H1 (cell line): ENCODE measurements around the gene LCA5. TPM values are rescaled to one million over a fixed set of nuclear protein-coding genes. Genes with fewer than 3 reads are reported as not detected.

Experiments
- CTCF ChIA-PET: fragments of 300-600 bp; sonication (Branson Sonifier 250); formaldehyde crosslinking; loops from one replicate; lab custom pipeline; 2021; ENCODE audit not compliant: partially characterized antibody; lab: Charles Lee
- POLR2A ChIA-PET: fragments of 300-600 bp; sonication (Branson Sonifier 250); formaldehyde crosslinking; loops from one replicate; lab custom pipeline; 2021; ENCODE audit warnings: inconsistent platforms; ENCODE audit not compliant: partially characterized antibody; lab: Charles Lee
- DNase-seq, 2 experiments: peaks; one replicate each; pipeline versions ENCODE4 v3.0.0 to v3.0.0-alpha.2; 2010 to 2022; ENCODE audit warnings: low spot score in 2 of 2, low read depth in 1 of 2, mixed read lengths in 1 of 2
- FAIRE-seq: peaks from 2 replicates; lab custom pipeline; 2011; peaks lifted over from hg19 to GRCh38; lab: Jason Lieb, UNC
- H2AFZ ChIP-seq: 2 replicates; pipeline ENCODE4 v1.8.1; 2012; ENCODE audit warnings: low read length, inconsistent platforms
- H2AK5ac ChIP-seq: 2 replicates; pipeline ENCODE4 v1.6.1; 2013; ENCODE audit warnings: low read depth, low read length
- H2BK120ac ChIP-seq: replicated peaks from 2 replicates; pipeline ENCODE3; 2013; ENCODE audit warnings: low read depth, low read length, inconsistent platforms
- H2BK12ac ChIP-seq: 2 replicates; pipeline ENCODE4 v1.6.1; 2013; ENCODE audit warnings: low read depth, low read length
- H2BK15ac ChIP-seq: 2 replicates; pipeline ENCODE4 v1.6.1; 2013; ENCODE audit warnings: low read length
- H2BK20ac ChIP-seq: 2 replicates; pipeline ENCODE4 v1.6.1; 2013; ENCODE audit warnings: low read length
- H2BK5ac ChIP-seq: 2 replicates; pipeline ENCODE4 v1.6.1; 2013; ENCODE audit warnings: low read depth, low read length
- H3K14ac ChIP-seq: 2 replicates; pipeline ENCODE4 v1.6.1; 2013; ENCODE audit warnings: inconsistent platforms; ENCODE audit not compliant: insufficient read length
- H3K18ac ChIP-seq: 2 replicates; pipeline ENCODE4 v1.6.1; 2013; ENCODE audit warnings: low read length; ENCODE audit errors: extremely low read depth
- H3K23ac ChIP-seq: 2 replicates; pipeline ENCODE4 v1.6.1; 2013; ENCODE audit warnings: inconsistent platforms; ENCODE audit not compliant: insufficient read length
- H3K23me2 ChIP-seq: 2 replicates; pipeline ENCODE4 v1.6.1; 2013; ENCODE audit warnings: low read depth, low read length
- H3K27ac ChIP-seq: 2 replicates; pipeline ENCODE4 v1.6.1; 2011; ENCODE audit warnings: low read depth, low read length, inconsistent platforms
- H3K27me3 ChIP-seq, 4 experiments: replicated peaks in 1 of 4; 1 replicate in 1 of 4; 2 replicates in 3 of 4; pipeline versions ENCODE4 v1.6.1 to v1.8.1; 2011 to 2013; ENCODE audit warnings: low read length in 3 of 4, mild to moderate bottlenecking in 3 of 4, inconsistent platforms in 2 of 4, mixed read lengths in 2 of 4, moderate library complexity in 1 of 4; ENCODE audit not compliant: control insufficient read depth in 3 of 4, insufficient read depth in 3 of 4; ENCODE audit errors: extremely low read depth in 1 of 4
- H3K36me3 ChIP-seq, 4 experiments: 2 replicates each; pipeline versions ENCODE4 v1.6.1 to v1.8.1; 2011 to 2013; ENCODE audit warnings: mild to moderate bottlenecking in 4 of 4, low read length in 3 of 4, moderate library complexity in 2 of 4, control low read depth in 1 of 4, inconsistent platforms in 1 of 4; ENCODE audit not compliant: insufficient read depth in 4 of 4, control insufficient read depth in 2 of 4
- H3K4ac ChIP-seq: replicated peaks from 2 replicates; pipeline ENCODE3; 2013; ENCODE audit warnings: low read length, low read depth, mixed read lengths, inconsistent platforms; ENCODE audit not compliant: insufficient read length
- H3K4me1 ChIP-seq, 4 experiments: replicated peaks in 1 of 4; 1 replicate in 1 of 4; 2 replicates in 3 of 4; pipeline versions ENCODE4 v1.6.1 to v1.8.1; 2011 to 2013; ENCODE audit warnings: low read length in 3 of 4, inconsistent platforms in 2 of 4, mixed read lengths in 1 of 4; ENCODE audit not compliant: insufficient read depth in 4 of 4, control insufficient read depth in 3 of 4
- H3K4me2 ChIP-seq, 2 experiments: 2 replicates each; pipeline versions ENCODE4 v1.6.1 to v1.8.1; 2011 to 2013; ENCODE audit warnings: low read depth in 2 of 2, low read length in 2 of 2, control low read depth in 1 of 2, inconsistent platforms in 1 of 2, mild to moderate bottlenecking in 1 of 2; ENCODE audit not compliant: insufficient read depth in 1 of 2
- H3K4me3 ChIP-seq, 4 experiments: fragments of 200-600, 300-600 bp in 1 of 4; sonication (generic), shearing (Covaris generic), sonication (Bioruptor Twin) in 1 of 4; 2 replicates each; pipeline versions ENCODE4 v1.5.1 to v1.8.1; 2011 to 2016; ENCODE audit warnings: low read length in 4 of 4, low read depth in 3 of 4, control low read depth in 2 of 4, inconsistent platforms in 2 of 4, mild to moderate bottlenecking in 2 of 4, mixed read lengths in 1 of 4, moderate library complexity in 1 of 4; ENCODE audit not compliant: insufficient read depth in 2 of 4; ENCODE audit errors: extremely low read depth in 1 of 4
- H3K56ac ChIP-seq: replicated peaks from 2 replicates; pipeline ENCODE3; 2013; ENCODE audit warnings: low read depth, mild to moderate bottlenecking, mixed read lengths, low read length, inconsistent platforms; ENCODE audit not compliant: insufficient read length
- H3K79me1 ChIP-seq: 2 replicates; pipeline ENCODE4 v1.6.1; 2013; ENCODE audit warnings: low read depth, low read length, control low read depth
- H3K79me2 ChIP-seq, 2 experiments: 2 replicates each; pipeline versions ENCODE4 v1.6.1 to v1.8.1; 2012 to 2013; ENCODE audit warnings: low read length in 2 of 2, mild to moderate bottlenecking in 2 of 2, inconsistent platforms in 1 of 2; ENCODE audit not compliant: insufficient read depth in 2 of 2, control insufficient read depth in 1 of 2
- H3K9ac ChIP-seq, 4 experiments: replicated peaks in 1 of 4; 1 replicate in 1 of 4; 2 replicates in 3 of 4; pipeline versions ENCODE4 v1.6.1 to v1.8.1; 2011 to 2013; ENCODE audit warnings: low read depth in 3 of 4, low read length in 3 of 4, control low read depth in 2 of 4, mild to moderate bottlenecking in 2 of 4, moderate library complexity in 2 of 4, inconsistent platforms in 1 of 4; ENCODE audit errors: extremely low read depth in 1 of 4
- H3K9me3 ChIP-seq, 2 experiments: 2 replicates each; pipeline versions ENCODE4 v1.6.1 to v1.8.1; 2012 to 2013; ENCODE audit warnings: mild to moderate bottlenecking in 2 of 2, moderate library complexity in 2 of 2, control low read depth in 1 of 2, inconsistent platforms in 1 of 2, low read depth in 1 of 2, low read length in 1 of 2, mixed read lengths in 1 of 2; ENCODE audit not compliant: insufficient read depth in 2 of 2
- H4K20me1 ChIP-seq, 2 experiments: replicated peaks in 1 of 2; 2 replicates each; pipeline versions ENCODE3 to v1.8.1; 2011 to 2013; ENCODE audit warnings: inconsistent platforms in 2 of 2, low read length in 2 of 2, mild to moderate bottlenecking in 1 of 2; ENCODE audit not compliant: insufficient read depth in 2 of 2, control insufficient read depth in 1 of 2
- H4K5ac ChIP-seq: 2 replicates; pipeline ENCODE4 v1.6.1; 2013; ENCODE audit warnings: low read length, low read depth, mixed read lengths, inconsistent platforms; ENCODE audit not compliant: insufficient read length
- H4K8ac ChIP-seq: 2 replicates; pipeline ENCODE4 v1.8.0; 2013; ENCODE audit warnings: mild to moderate bottlenecking, moderate library complexity, low read length, inconsistent platforms; ENCODE audit not compliant: insufficient read depth; ENCODE audit errors: extremely low read depth
- H4K91ac ChIP-seq: replicated peaks from 2 replicates; pipeline ENCODE3; 2013; ENCODE audit warnings: low read length, mixed read lengths, inconsistent platforms; ENCODE audit not compliant: insufficient read length
- CBX5 ChIP-seq: fragments of 300-800, 300-1000 bp; sonication (generic); IDR thresholded peaks from 2 replicates; pipeline ENCODE4 v1.7.1; 2016; ENCODE audit warnings: antibody characterized with exemption, low read length, low read depth
- CBX8 ChIP-seq: fragments of 300-800, 300-1000 bp; sonication (generic); IDR thresholded peaks from 2 replicates; pipeline ENCODE4 v1.7.1; 2016; ENCODE audit warnings: low read depth, low read length, borderline replicate concordance
- EGR1 ChIP-seq: IDR thresholded peaks from 2 replicates; pipeline ENCODE4 v1.6.1; 2011; ENCODE audit warnings: low read depth, low read length, borderline replicate concordance
- HDAC2 ChIP-seq, 2 experiments: fragments of 300-600 bp in 1 of 2; sonication (generic) in 1 of 2; IDR thresholded peaks; 2 replicates each; pipeline ENCODE4 v1.6.1; 2011 to 2012; ENCODE audit warnings: low read depth in 2 of 2, low read length in 2 of 2, mild to moderate bottlenecking in 2 of 2, moderate library complexity in 2 of 2, borderline replicate concordance in 1 of 2, inconsistent platforms in 1 of 2
- KDM5A ChIP-seq: fragments of 200-600 bp; IDR thresholded peaks from 2 replicates; pipeline ENCODE4 v1.7.1; 2012; ENCODE audit warnings: mild to moderate bottlenecking, low read length, inconsistent platforms, mixed read lengths
- POLR2A ChIP-seq, 2 experiments: IDR thresholded peaks; 1 replicate in 1 of 2; 2 replicates in 1 of 2; pipeline ENCODE4 v1.6.1; 2011; ENCODE audit warnings: low read depth in 2 of 2, low read length in 2 of 2, mild to moderate bottlenecking in 2 of 2; ENCODE audit errors: control extremely low read depth in 1 of 2
- WGBS, 2 experiments: shearing (Covaris generic) in 1 of 2; methylation state at CpG; one replicate each; pipeline versions ENCODE4 v1.1.6 to v1.1.7; 2013 to 2015; ENCODE audit warnings: low lambda C conversion rate in 2 of 2, mixed read lengths in 2 of 2, inconsistent platforms in 1 of 2, low coverage in 1 of 2, missing lambda C conversion rate in 1 of 2; ENCODE audit not compliant: insufficient replicate concordance in 2 of 2, insufficient coverage in 1 of 2, insufficient read length in 1 of 2; ENCODE audit errors: extremely low coverage in 1 of 2, missing lambda C conversion rate in 1 of 2; 5-methylcytosine and 5-hydroxymethylcytosine counted together
- polyA plus RNA-seq, 7 experiments: library from polyadenylated mRNA; depleted of rRNA in 3 of 7; stranded (reverse) in 5 of 7; unstranded in 2 of 7; fragments of >200 nt in 5 of 7; fragments of 200-250 nt in 2 of 7; gene quantifications; 1 replicate in 5 of 7; 2 replicates in 1 of 7; 4 replicates in 1 of 7; pipeline versions ENCODE4 v1.2.1 to v1.2.3, GENCODE V29; 2011 to 2013; ENCODE audit warnings: missing spikeins in 2 of 7, mixed read lengths in 2 of 7
- total RNA-seq: library from RNA; stranded (reverse); fragmentation: NEBNext Ultra II Directional; extraction: Animal tissue kit (Norgen Biotek cat#: 25700); gene quantifications from 2 replicates; pipeline ENCODE4 v1.2.1, GENCODE V29; 2021
- TF ChIP-seq, protein P1 (sequence below): IDR thresholded peaks from 2 replicates; pipeline ENCODE4 v1.6.1; 2012; ENCODE audit warnings: low read length, inconsistent platforms
- TF ChIP-seq, protein P2 (sequence below): IDR thresholded peaks from 2 replicates; pipeline ENCODE4 v1.6.1; 2011; ENCODE audit warnings: low read depth, mild to moderate bottlenecking, low read length; ENCODE audit not compliant: insufficient read depth
- TF ChIP-seq, protein P3 (sequence below), 3 experiments: IDR thresholded peaks; 1 replicate in 2 of 3; 2 replicates in 1 of 3; pipeline versions ENCODE4 v1.5.1 to v1.6.1; 2011; ENCODE audit warnings: low read length in 3 of 3, mild to moderate bottlenecking in 3 of 3, inconsistent platforms in 2 of 3, low read depth in 1 of 3, moderate library complexity in 1 of 3; ENCODE audit not compliant: insufficient read depth in 1 of 3; ENCODE audit errors: control extremely low read depth in 1 of 3

The LCA5 gene
- total and polyA plus RNA-seq, 2 of the 8 experiments (the other 6 are each of a cell fraction or from before 2014, with no cell fraction given), result 0.44 to 3.6 TPM

DNA sequence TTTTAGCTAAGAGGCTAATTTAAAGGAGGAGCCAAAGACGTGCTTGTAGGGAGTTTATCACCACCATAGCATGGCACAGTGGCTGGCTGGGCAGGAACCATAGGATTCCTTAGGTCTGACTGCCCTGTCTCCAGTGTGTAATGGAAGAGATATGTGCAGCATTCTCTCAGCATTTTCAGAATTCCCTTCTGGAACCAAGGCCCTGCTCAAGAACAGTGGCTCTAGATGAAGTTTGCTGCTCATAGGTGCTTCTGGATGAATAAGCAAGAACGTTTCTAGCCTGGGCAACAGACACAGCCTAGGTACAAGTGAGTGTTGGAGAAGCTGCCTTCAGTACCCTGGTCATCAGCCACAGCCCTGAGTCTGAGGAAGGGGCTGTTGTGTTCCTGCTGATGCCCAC, 69.1 kb downstream of the LCA5 start:
- Histone ChIP-seq H2AFZ (no peak overlapping the region), H4K8ac (no peak overlapping the region), H3K4me2 (no peak overlapping the region), H3K4me3 (no peak overlapping the region), H4K20me1 (no peaks in the 10 kb centered on the region), H2BK5ac (no peak overlapping the region), H2BK12ac (no peak overlapping the region), H2AK5ac (no peak overlapping the region), H3K79me2 (no peaks in the 10 kb centered on the region), H3K9me3 (no peaks in the 10 kb centered on the region), H3K36me3 (no peaks in the 10 kb centered on the region), H4K91ac (no peak overlapping the region), H2BK20ac (no peak overlapping the region), H3K4me1 (no peaks in the 10 kb centered on the region), H3K18ac (no peak overlapping the region), H3K9ac (no peak overlapping the region), H2BK15ac (no peak overlapping the region), H3K79me1 (no peaks in the 10 kb centered on the region), H3K27me3 (no peaks in the 10 kb centered on the region), H3K56ac (no peak overlapping the region), H3K14ac (no peak overlapping the region), H3K23me2 (no peaks in the 10 kb centered on the region), H3K4ac (no peak overlapping the region), H3K23ac (no peak overlapping the region), H4K5ac (no peak overlapping the region), H3K27ac (no peak overlapping the region), H2BK120ac (no peak overlapping the region)
- 86% methylated on average over 2 of the region's 2 CpGs; no CpG with 5 or more reads in 1 of the 2 experiments for WGBS, 2 experiments
- POLR2A ChIA-PET, result no interaction called here
- CTCF ChIA-PET, result interaction anchor here (0.6 to 3.4 kb wide), 15 partner anchors 9 to 1339 kb away, joined by 3 to 19 read pairs (median 4); no protein-coding TSS in a partner anchor
- no peak for DNase-seq
- FAIRE-seq, result no peak
- TF ChIP-seq, protein P1, sequence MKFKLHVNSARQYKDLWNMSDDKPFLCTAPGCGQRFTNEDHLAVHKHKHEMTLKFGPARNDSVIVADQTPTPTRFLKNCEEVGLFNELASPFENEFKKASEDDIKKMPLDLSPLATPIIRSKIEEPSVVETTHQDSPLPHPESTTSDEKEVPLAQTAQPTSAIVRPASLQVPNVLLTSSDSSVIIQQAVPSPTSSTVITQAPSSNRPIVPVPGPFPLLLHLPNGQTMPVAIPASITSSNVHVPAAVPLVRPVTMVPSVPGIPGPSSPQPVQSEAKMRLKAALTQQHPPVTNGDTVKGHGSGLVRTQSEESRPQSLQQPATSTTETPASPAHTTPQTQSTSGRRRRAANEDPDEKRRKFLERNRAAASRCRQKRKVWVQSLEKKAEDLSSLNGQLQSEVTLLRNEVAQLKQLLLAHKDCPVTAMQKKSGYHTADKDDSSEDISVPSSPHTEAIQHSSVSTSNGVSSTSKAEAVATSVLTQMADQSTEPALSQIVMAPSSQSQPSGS, result no peak
- TF ChIP-seq KDM5A (no peak), HDAC2 (IDR thresholded peaks at IDR 0.05; ENCODE audit: borderline replicate concordance in 1 of 2, low read depth in 2 of 2, low read length in 2 of 2) (no peak), POLR2A (IDR thresholded peaks at IDR 0.05; ENCODE audit: control extremely low read depth in 1 of 2, low read depth in 2 of 2, low read length in 2 of 2) (no peak), CBX5 (no peak), EGR1 (no peak), CBX8 (no peak)
- TF ChIP-seq, protein P2, sequence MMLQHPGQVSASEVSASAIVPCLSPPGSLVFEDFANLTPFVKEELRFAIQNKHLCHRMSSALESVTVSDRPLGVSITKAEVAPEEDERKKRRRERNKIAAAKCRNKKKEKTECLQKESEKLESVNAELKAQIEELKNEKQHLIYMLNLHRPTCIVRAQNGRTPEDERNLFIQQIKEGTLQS, result no peak
- TF ChIP-seq, protein P3, sequence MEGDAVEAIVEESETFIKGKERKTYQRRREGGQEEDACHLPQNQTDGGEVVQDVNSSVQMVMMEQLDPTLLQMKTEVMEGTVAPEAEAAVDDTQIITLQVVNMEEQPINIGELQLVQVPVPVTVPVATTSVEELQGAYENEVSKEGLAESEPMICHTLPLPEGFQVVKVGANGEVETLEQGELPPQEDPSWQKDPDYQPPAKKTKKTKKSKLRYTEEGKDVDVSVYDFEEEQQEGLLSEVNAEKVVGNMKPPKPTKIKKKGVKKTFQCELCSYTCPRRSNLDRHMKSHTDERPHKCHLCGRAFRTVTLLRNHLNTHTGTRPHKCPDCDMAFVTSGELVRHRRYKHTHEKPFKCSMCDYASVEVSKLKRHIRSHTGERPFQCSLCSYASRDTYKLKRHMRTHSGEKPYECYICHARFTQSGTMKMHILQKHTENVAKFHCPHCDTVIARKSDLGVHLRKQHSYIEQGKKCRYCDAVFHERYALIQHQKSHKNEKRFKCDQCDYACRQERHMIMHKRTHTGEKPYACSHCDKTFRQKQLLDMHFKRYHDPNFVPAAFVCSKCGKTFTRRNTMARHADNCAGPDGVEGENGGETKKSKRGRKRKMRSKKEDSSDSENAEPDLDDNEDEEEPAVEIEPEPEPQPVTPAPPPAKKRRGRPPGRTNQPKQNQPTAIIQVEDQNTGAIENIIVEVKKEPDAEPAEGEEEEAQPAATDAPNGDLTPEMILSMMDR (IDR thresholded peaks at IDR 0.05; ENCODE audit: control extremely low read depth in 1 of 3, insufficient read depth in 1 of 3, low read depth in 1 of 3, low read length in 3 of 3), result no peak
